ACC112 (cell line): Measurements from ENCODE around the gene CANT1.
A peak's percentile ranks its signal among the peaks of the same experiment; 100 is the strongest.

Experiments used
- H2AFZ ChIP-seq: fragments of 200-600 bp; sonication (generic); one replicate; pipeline ENCODE4 v1.6.0; 2017; ENCODE audit warnings: antibody characterized with exemption, low read length; ENCODE audit not compliant: unreplicated experiment
- H3K27ac ChIP-seq: fragments of 200-600 bp; sonication (generic); 2 replicates; pipeline ENCODE4 v1.5.1; 2014; ENCODE audit warnings: low read depth, mild to moderate bottlenecking, antibody characterized with exemption, low read length, moderate library complexity
- H3K27me3 ChIP-seq: fragments of 200-600 bp; sonication (generic); 2 replicates; pipeline ENCODE4 v1.6.1; 2014; ENCODE audit warnings: mild to moderate bottlenecking, antibody characterized with exemption, low read length, moderate library complexity, mixed read lengths; ENCODE audit not compliant: insufficient read depth
- H3K36me3 ChIP-seq: fragments of 200-600 bp; sonication (generic); 2 replicates; pipeline ENCODE4 v1.6.1; 2016; ENCODE audit warnings: mild to moderate bottlenecking, antibody characterized with exemption, low read length, moderate library complexity, mixed read lengths; ENCODE audit not compliant: insufficient read depth
- H3K4me1 ChIP-seq: fragments of 200-600 bp; sonication (generic); one replicate; pipeline ENCODE4 v1.6.1; 2016; ENCODE audit warnings: low read length, mixed read lengths; ENCODE audit not compliant: insufficient read depth, unreplicated experiment, control insufficient read depth
- H3K4me3 ChIP-seq: fragments of 200-600 bp; sonication (generic); 2 replicates; pipeline ENCODE4 v1.5.1; 2014; ENCODE audit warnings: mild to moderate bottlenecking, low read depth, low read length
- H3K79me2 ChIP-seq: fragments of 200-600 bp; sonication (generic); one replicate; pipeline ENCODE4 v1.6.0; 2016; ENCODE audit warnings: low read length; ENCODE audit not compliant: control insufficient read depth, unreplicated experiment, insufficient read depth

The CANT1 gene

DNA sequence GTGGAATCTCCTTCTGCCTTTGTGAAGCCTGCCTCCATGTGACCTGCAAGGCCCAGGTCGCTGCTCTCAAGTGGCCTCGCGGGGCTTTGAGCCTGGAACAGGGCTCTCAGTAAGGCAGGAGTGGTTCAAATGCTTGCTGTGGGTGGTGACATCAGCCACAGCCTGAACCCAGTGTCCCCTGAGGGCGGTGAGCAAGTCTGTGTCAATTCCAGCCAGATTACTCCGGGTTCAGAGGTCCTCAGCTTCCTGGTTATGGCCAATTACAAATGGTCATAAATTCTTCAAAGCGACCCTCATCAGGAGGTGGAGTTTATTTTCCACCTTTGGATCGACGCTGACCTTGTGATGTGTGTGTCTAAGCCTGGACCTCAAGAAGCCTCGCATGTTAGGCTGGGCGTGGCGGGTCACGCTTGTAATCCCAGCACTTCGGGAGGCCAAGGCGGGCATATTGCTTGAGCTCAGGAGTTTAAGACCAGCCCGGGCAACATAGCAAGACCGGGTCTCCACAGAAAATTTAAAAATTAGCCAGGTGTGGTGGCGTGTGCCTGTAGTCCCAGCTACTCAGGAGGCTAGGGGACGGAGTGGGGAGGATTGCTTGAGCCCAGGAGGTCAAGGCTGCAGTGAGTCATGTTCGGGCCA, 47.1 kb downstream of the CANT1 start:
- H3K27ac ChIP-seq: peak overlapping the region; percentile 55

DNA sequence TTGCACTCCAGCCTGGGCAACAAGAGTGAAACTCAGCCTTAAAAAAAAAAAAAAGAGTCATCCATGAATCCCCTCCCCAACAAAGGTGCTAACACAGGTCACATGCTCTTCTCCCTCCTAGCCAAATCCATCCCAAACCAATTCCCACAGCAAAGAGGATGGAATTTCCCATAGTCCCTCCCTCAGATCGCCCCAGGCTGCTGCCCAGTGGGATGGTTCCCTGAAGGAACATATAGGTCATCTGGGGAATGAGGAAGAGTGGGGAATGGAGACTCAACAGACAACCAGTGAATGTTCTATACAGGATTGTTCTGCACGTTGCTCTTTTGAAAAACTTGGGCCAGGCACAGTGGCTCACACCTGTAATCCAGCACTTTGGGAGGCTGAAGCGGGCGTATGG, 48.0 kb downstream of the CANT1 start:
- no peak overlapping the region for H3K27ac ChIP-seq
- H3K27me3 ChIP-seq: no peaks in the 10 kb centered on the region
- peaks cover 20% of the 10 kb centered on the region for H3K4me1 ChIP-seq
- H3K79me2 ChIP-seq: no peaks in the 10 kb centered on the region
- no peak overlapping the region for H3K4me3 ChIP-seq
- no peak overlapping the region for H2AFZ ChIP-seq
- no peaks in the 10 kb centered on the region for H3K36me3 ChIP-seq

More for the DNA sequence above, 47.1 kb downstream of the CANT1 start:
- H3K79me2 ChIP-seq: no peaks in the 10 kb centered on the region
- no peaks in the 10 kb centered on the region for H3K36me3 ChIP-seq
- H3K27me3 ChIP-seq: no peaks in the 10 kb centered on the region
- H3K4me1 ChIP-seq: peaks cover 13% of the 10 kb centered on the region
- H2AFZ ChIP-seq: no peak overlapping the region
- H3K4me3 ChIP-seq: no peak overlapping the region

DNA sequence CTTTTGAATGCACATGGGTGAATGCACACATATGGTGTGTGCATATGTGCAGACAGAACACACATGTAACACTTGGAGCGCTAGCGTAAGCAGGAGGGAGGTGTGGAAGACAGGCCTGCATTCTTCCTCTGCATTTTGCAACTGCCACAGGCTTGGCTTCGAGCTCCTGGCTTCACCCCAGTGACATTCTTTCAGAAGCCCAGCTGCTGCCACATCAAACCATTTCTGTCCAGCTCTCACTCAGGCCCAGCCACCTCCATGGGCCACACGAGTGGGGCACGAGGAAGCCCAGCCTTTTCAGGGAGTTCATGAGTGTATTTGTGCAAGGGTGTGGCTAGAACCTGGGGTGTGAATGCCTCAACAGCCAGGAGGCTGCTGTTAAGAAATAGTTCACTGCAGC, 48.6 kb downstream of the CANT1 start:
- Histone ChIP-seq H3K27ac (no peak overlapping the region), H3K4me1 (peaks cover 22% of the 10 kb centered on the region)

DNA sequence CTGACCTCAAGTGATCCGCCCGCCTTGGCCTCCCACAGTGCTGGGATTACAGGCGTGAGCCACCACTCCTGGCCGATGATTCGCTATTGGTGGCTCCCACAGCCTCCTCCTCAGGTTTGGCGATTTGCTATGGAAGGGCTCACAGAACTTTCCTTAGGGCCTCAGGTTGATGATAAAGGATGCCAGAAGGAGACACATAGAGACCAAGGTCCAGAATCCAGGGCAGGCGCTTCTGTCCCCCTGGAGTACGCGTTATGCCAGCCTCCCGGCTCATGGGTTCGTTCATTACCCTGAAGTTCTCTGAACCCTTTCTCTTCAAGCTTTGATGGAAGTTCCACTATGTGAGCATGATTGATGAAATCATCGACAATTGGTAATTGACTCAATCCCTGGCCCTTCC, 49.8 kb downstream of the CANT1 start:
- Histone ChIP-seq H3K27me3 (no peaks in the 10 kb centered on the region), H3K27ac (no peak overlapping the region), H3K4me1 (peaks cover 22% of the 10 kb centered on the region)

More for the DNA sequence above, 48.6 kb downstream of the CANT1 start:
- no peaks in the 10 kb centered on the region for H3K36me3 ChIP-seq
- H3K79me2 ChIP-seq: no peaks in the 10 kb centered on the region
- H3K4me3 ChIP-seq: no peak overlapping the region
- H3K27me3 ChIP-seq: no peaks in the 10 kb centered on the region
- no peak overlapping the region for H2AFZ ChIP-seq

DNA sequence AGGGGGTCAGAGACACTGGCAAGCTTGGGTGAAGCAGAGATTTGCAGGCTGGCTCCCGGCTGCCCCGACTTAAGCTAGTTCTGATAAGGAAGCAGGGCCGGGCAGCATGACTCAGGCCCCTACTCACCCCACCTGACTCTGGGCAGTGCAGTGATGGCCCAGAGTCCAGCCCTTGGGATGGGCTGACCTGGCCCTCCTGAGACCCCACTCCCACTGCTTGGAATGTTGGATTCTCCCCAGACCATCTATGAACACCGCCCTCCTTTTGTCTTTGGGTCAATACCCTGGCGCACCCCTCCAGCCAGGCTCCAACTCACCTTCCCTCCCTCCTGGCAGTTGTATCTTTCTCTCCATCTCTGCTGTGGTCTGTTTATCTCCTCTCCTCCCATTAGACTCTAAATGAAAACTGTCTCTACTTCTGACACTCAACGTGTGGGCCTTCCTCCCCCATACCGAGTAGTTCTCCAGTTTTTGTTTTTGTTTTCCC, 50.9 kb downstream of the CANT1 start:
- Histone ChIP-seq H3K36me3 (no peaks in the 10 kb centered on the region), H3K27me3 (no peaks in the 10 kb centered on the region), H3K79me2 (no peaks in the 10 kb centered on the region), H3K4me3 (no peak overlapping the region), H3K4me1 (peaks cover 22% of the 10 kb centered on the region), H2AFZ (peak overlapping the region; percentile 88), H3K27ac (no peak overlapping the region)

More for the DNA sequence above, 49.8 kb downstream of the CANT1 start:
- no peak overlapping the region for H2AFZ ChIP-seq
- H3K4me3 ChIP-seq: no peak overlapping the region
- H3K79me2 ChIP-seq: no peaks in the 10 kb centered on the region
- H3K36me3 ChIP-seq: no peaks in the 10 kb centered on the region

DNA sequence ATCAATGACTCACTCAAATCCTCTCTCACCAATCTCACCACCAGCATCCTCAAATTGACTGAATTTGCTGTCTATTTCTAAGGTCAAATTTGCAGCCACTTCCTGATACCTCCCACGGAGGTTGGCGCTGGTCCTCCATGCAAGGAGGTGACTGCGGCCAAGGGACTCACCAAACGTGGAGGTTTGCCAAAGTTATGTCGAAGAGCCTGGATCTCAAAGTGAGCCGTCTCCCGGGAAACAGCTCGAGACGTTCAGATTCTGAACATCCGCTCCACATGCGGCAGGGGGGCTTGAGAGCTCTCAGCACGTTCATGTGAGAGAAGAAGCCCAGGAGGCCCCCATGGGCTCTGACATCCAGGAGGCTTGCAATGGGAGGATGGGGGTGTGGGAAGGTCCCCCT, 52.4 kb downstream of the CANT1 start:
- no peak overlapping the region for H3K27ac ChIP-seq
- H2AFZ ChIP-seq: no peak overlapping the region
- no peaks in the 10 kb centered on the region for H3K36me3 ChIP-seq
- H3K4me1 ChIP-seq: peaks cover 16% of the 10 kb centered on the region
- no peaks in the 10 kb centered on the region for H3K27me3 ChIP-seq
- H3K79me2 ChIP-seq: no peaks in the 10 kb centered on the region
- no peak overlapping the region for H3K4me3 ChIP-seq

DNA sequence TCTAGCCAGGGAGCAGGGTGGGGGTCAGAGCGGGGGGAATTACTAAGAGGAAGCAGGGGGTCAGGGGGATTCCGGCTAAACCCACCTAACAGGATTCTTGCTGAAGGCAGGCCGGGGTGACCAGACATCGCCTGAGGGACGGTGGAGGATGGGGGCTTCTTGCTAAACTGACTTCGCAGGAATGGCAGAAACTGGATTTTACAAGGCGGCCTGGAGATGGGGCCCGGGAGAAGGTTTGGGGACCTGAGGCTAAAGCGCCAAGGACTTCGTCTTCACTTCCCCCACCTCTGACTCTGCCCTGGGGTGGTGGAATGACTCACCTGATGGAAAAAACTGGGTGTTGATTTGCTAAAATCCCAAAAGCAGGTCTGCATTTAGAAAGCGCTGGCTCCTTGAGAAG, 53.3 kb downstream of the CANT1 start:
- Histone ChIP-seq H3K27ac (no peak overlapping the region), H3K4me1 (peaks cover 14% of the 10 kb centered on the region), H3K36me3 (no peaks in the 10 kb centered on the region), H3K4me3 (no peak overlapping the region), H3K27me3 (no peaks in the 10 kb centered on the region), H3K79me2 (no peaks in the 10 kb centered on the region), H2AFZ (no peak overlapping the region)

DNA sequence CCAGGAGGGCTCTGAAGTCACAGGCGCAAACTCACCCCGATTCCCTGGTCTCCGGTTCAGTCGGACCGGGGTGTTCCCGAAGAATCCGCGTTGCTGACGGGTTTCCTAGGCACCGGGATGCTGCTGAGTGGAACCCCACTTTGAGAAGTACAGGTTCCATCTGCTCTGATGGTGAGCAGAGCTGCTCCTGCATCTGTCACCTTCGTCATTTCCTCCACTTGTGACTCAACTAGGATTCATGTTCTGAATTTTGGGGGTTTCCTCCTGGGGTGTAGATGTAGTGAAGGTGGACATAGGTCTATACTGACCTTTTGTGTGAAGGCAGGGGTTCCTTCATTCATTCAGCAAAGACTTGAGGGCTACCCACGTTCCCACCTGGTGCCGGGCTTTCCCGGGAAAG, 54.9 kb downstream of the CANT1 start:
- Histone ChIP-seq H2AFZ (no peak overlapping the region), H3K36me3 (no peaks in the 10 kb centered on the region), H3K27ac (no peak overlapping the region), H3K79me2 (no peaks in the 10 kb centered on the region), H3K4me1 (peaks cover 14% of the 10 kb centered on the region), H3K4me3 (no peak overlapping the region), H3K27me3 (no peaks in the 10 kb centered on the region)

DNA sequence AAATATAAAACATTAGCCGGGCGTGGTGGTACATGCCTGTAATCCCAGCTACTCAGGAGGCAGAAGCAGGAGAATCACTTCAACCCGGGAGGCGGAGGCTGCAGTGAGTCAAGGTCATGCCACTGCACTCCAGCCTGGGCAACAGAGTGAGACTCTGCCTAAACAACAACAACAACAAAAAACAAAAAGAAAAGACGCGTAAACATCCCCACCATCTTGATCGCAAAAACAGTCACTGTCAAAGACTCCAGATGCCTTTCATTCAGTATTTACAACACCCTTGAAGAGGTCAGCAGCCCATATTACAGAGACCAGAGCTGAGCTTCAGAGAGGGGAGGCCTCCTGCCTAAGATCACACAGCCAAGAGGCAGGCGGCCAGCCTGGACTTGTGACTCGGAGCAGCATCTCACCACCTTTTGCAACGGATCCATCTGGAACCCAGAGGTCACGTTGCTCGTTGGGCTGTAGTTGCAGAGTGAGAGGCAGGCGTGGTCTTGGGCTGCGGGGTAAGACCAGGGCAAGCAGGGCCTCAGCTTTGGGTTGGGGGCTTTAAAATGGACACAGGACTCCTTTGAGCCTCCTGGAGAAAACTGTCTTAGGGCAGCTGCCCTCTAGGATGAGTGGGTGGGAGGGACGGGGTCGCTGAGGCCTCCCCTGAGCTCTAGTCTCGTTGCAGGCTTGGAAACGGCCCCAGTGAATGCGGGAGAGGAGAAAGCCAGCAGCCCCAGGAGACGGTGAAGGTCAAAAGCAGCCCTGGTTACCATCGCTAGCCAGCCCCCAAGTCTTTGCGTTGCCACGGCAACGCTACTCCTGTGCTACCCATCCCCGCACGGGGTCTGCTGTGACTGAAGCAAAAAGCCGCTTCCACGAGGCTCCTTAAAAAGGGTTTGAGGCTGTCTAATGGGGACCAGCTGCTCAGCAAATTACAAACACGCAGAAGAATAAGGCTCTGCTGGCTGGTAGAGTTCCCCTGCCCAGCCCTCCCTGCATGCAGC, 55.9 kb downstream of the CANT1 start:
- Histone ChIP-seq H2AFZ (no peak overlapping the region), H3K4me1 (peaks cover 14% of the 10 kb centered on the region), H3K27ac (no peak overlapping the region), H3K36me3 (no peaks in the 10 kb centered on the region), H3K27me3 (no peaks in the 10 kb centered on the region), H3K79me2 (no peaks in the 10 kb centered on the region), H3K4me3 (no peak overlapping the region)

DNA sequence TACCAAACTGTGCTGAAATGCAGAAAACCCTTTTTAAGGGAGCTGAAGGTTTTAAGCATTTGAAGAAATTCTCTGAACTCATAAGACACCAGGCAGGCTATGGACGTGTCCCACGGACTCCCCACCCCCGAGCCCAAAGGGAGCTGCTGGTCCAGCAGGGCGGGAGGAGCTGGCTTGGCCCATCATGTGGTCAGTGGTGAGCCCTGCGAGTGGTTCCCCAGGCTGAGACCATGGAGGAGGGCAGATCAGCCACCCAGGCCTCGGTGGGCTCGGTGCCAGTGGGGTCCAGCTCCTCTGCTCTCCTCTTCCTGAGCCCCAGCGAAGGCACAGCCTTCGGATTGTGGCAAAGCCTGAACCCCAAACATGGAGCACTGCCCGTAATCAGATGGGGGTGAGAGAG, 56.9 kb downstream of the CANT1 start:
- H3K36me3 ChIP-seq: no peaks in the 10 kb centered on the region
- no peak overlapping the region for H3K4me3 ChIP-seq

More for the DNA sequence above, 56.9 kb downstream of the CANT1 start:
- H3K27ac ChIP-seq: no peak overlapping the region
- H3K4me1 ChIP-seq: peaks cover 9% of the 10 kb centered on the region
- H3K79me2 ChIP-seq: no peaks in the 10 kb centered on the region
- no peaks in the 10 kb centered on the region for H3K27me3 ChIP-seq
- no peak overlapping the region for H2AFZ ChIP-seq
